Activated CD8-positive, alpha-beta memory T cell treated with anti-CD3 and anti-CD28 coated beads for 24 hours (primary cell): Measurements from ENCODE around the gene CDSN.
"Not testable (repeated sequence)": the region's sequence is repeated elsewhere in the genome, so short reads cannot be mapped to it uniquely, and the experiment has no call there.

Source experiments
- DNase-seq: peaks from one replicate; pipeline ENCODE4 v3.0.0-alpha.2; 2020

The CDSN gene, protein sequence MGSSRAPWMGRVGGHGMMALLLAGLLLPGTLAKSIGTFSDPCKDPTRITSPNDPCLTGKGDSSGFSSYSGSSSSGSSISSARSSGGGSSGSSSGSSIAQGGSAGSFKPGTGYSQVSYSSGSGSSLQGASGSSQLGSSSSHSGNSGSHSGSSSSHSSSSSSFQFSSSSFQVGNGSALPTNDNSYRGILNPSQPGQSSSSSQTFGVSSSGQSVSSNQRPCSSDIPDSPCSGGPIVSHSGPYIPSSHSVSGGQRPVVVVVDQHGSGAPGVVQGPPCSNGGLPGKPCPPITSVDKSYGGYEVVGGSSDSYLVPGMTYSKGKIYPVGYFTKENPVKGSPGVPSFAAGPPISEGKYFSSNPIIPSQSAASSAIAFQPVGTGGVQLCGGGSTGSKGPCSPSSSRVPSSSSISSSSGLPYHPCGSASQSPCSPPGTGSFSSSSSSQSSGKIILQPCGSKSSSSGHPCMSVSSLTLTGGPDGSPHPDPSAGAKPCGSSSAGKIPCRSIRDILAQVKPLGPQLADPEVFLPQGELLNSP

DNA sequence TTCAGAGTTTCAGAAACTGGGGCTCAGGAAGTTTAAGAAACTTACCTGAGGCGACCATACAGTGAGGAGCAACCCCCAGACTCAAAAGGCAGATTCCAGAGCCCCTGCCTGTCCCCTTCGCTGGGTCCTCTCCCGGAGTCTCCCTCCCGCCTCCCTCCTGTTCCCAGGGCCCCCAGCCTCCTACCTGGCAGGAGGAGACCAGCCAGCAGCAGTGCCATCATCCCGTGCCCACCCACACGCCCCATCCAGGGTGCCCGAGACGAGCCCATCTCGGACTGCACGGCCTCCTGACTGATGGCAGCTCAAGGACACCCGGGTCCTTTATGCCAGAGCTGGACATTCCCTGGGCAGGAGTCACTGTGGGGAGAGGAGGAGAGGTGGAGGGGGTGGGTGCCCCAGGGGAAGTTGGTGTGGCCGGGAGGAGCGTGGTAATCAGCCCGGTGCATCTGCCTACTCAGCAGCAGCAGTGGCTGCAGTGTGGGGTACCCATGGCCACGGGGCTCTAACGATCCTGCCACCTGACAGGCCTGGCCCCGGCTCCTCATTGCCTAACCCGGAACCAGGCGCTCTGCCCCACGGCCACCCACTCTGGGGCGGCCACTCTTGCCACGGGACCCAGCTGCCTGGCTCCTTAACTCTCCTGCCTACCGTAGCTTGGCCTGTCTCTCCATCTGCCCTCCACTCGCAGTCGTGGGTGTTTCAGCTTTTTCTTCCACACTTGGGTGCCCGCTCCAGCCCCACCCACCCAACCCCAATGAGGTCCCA, at the start of gene CDSN:
Gene CDSN (minus strand): TSS at position 296 of the 765 bp plus-strand sequence. CDS start 27 bp downstream, at position 269.
- no peak for DNase-seq

DNA sequence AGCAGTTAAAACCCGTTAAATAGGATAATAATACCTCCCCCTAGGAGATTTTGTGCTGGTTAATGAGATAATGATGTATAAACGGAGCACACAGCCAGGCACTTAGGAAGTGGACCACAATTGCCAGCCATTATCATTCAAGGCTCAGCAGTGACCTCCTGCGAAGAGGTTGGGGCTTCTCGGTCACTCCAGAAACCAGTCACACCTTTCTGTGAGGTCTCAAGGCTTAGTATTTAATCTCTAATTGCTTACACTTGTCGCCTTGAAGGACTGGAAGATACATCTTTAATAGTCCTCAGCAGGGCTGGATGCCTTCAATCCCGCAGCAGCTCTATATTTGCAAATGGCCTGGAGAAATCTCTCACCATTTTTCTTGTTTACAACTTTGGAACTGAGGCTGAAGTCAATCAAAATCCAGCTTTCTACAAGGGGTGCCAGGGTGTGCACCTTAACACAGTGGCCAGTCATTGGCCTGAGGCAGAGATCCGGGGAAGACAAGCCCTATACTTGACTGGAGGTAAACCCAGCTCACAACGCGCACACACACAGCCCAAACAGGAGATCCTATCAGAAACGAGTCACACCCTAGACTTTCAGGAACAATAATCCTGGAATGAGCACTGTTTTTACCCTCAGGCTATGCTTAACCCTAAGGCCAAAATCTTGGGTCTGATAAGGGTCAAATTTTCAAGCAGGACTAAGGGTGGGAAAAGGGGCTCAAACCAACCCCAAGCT, 49.0 kb upstream of the CDSN start:
- no peak for DNase-seq

DNA sequence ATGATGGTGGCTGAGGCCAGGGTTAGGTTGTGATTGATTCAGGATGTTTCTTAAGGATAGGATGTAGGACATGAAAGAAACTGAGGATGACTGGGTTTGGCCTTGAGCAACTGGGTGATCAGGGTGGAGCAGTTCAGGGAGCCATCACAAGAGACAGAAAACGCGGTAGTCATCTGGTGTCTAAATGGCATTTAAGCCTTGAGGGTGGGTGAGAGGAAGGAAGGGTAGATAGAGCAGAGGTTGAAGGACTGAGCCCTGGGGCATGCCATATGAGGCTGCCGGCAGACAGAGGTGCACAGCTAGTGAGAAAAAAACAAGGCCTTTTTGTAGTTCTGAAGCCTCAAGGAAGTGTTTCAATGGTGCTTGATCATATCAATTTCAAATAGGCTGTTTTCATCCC, 48.4 kb upstream of the CDSN start:
- no peak for DNase-seq

DNA sequence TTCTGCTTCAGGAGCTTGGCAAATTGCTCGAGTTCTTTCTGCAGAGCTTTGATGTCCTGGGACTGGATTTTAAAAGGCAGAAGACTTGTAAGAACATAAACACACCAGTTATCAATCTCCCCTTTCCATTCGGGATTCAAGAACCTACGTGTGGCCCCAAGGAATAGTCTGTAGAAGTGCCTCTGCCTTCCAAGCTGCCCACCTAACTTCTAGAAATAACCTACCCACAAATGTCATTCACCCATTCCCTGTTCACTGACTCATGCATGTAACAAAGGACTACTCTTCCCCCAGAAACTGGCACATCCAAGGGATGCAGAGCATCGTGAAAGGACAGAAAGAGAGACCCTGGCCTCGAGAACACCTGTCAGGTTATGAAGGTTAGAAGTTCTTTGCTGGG, 45.7 kb upstream of the CDSN start:
- DNase-seq = no peak

DNA sequence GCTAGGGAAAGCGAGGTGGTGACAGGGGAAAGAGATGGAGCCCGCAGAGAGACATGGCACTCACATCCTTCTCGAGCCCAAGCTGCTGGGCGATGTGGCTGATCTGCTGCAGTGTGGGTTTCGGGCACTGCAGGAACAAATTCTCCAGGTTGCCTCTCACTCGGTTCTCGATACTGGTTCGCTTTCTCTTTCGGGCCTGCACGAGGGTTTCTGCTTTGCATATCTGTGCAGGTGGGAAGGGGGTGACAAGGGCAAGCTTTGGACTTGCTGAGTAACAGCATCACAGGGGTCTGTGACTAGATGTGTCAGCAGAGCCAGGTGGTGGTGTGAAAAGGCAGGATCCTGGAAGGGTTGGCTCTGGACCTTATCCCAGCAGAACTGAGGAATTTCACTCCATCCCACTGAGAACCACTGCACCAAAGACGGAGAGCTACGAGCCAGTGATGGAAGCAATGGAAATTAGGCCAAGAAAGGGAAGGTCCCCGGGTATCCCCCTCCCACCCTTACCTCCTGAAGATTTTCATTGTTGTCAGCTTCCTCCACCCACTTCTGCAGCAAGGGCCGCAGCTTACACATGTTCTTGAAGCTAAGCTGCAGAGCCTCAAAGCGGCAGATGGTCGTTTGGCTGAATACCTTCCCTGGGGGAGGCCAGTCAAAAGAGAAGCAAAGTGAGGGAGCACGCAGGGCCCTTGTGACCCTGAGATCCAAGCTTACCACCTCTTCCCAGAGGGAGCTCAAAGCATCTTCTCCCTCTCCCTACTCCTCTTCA, 45.0 kb upstream of the CDSN start:
- not testable (repeated sequence) for DNase-seq

DNA sequence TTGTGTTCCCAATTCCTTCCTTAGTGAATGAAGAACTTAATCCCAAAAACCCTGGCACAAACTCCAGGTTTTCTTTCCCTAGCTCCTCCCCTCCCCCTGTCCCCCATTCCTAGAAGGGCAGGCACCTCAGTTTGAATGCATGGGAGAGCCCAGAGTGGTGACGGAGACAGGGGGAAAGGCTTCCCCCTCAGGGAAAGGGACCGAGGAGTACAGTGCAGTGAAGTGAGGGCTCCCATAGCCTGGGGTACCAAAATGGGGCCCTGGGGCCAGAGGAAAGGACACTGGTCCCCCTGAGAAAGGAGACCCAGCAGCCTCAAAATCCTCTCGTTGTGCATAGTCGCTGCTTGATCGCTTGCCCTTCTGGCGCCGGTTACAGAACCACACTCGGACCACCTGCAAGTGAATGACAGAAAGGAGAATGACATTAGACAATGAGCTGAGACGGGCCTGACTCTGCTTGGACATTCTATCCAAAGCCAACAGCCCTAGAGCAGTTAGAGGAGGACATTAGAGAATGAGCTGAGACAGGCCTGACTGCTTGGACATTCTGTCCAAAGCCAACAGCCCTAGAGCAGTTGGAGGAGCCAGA, 44.3 kb upstream of the CDSN start:
- not testable (repeated sequence) for DNase-seq

DNA sequence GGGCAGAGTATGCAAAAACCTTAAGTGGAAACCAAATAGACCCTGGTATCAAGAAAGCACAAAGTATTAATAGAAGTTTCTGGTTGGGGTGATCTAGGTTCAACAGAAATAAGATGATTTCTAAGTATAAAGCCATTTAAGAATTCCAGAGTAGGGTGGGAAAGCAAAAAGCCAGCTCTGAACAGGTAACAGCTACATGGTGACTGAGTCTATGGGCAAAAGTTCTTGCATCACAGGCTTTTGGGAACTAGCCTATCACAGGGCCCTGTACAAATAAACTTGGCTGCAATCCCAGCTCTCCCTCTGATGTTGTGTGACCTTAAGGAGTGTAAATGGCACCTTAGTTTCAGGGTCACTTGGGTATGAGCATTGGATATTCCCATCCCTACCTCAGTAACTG, 43.7 kb upstream of the CDSN start:
- no peak for DNase-seq

DNA sequence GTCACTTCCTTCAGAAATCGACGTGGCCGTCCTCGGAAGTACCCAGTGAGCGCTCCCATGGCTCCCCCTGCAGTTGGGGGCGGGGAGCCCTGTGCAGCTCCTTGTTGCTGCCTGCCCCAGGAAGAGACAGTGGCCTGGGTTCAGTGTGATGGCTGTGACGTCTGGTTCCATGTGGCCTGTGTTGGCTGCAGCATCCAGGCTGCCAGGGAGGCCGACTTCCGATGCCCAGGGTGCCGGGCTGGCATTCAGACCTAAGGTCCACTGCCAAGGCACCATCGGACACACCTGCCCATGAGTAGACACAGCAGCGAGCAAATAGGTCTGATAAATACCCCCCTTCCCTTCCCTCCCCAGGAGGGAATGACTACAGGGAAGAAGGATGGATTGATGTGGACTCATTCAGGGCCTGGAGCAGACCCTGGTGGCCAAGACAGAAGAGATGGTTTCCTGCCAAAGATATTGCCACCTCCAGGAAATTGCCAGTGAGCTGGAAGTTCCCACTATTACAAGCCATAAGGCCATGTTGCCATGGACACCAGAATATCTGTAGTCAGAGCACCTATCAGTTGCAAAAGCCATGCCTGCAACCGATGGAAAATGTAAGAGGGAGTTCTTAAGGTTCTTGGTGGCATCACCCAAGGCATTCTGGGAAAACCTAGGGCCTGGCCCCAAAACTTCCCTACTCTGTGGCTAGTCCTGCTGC, 42.4 kb upstream of the CDSN start:
- no peak for DNase-seq

DNA sequence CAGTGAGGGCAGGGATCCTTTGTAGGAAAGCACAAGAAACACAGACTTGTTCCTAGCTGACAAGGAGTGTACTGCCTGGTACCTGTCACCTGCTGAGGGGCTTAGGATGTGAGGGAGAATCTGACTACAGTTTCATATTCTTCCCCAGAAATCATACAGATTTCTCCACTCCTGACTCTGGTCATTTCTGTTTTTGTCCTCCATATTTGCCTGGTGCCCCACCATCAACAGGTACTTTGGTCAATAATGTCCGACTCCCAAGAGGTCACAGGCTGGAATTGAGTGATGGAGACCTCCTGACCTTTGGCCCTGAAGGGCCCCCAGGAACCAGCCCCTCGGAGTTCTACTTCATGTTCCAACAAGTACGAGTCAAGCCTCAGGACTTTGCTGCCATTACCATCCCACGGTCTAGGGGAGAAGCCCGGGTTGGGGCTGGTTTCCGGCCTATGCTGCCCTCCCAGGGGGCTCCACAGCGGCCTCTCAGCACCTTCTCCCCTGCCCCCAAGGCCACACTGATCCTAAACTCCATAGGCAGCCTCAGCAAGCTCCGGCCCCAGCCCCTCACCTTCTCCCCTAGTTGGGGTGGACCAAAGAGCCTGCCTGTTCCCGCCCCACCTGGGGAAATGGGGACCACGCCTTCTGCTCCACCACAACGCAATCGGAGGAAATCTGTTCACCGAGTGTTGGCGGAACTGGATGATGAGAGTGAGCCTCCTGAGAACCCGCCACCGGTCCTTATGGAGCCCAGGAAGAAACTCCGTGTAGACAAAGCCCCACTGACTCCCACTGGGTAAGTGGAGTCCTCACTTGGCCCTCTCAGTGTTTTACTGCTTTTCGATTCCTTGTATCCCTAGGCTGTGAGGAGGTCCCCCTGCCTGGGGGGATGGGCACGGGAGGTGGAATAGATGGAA, 41.2 kb upstream of the CDSN start:
- no peak for DNase-seq

DNA sequence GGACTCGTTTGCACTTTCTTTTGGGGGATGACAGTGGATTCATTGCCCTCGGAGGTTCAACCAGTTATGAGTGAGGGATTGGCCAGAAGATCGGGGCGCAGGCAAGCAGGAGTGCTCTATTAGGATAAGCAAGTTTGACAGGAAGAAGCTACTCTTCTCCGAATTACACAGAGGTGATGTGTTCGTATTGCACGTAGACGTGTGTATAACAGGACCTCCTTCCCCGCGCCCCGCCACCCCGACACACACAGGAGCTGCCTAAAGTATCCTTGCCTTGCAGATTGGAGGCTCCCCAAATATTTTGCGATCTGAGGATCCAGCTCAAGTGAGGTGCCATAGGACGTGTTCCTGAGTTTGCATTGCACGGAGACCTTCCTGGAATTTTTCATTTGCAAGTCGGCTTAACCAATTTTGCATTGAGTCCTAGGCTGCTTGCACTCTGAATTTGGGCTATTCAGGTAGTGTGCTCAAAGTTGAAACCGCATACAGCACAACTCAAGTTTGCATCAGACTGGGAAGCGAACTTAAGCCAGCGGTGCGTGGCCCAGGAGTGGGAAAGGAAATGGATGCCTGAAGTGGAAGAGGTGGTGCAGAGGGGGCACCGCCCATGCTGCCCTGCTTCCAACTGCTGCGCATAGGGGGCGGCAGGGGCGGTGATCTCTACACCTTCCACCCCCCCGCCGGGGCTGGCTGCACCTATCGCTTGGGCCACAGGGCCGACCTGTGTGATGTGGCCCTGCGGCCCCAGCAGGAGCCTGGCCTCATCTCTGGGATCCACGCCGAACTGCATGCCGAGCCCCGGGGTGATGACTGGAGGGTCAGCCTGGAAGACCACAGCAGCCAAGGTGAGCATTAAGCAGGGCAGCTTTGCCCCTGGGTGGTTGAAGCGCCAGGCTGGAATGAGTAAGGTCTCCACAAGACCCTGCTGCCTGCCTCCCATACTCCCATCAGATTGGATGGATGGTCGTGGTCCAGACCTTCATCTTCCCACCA, 38.9 kb upstream of the CDSN start:
- DNase-seq = peak; percentile 67

DNA sequence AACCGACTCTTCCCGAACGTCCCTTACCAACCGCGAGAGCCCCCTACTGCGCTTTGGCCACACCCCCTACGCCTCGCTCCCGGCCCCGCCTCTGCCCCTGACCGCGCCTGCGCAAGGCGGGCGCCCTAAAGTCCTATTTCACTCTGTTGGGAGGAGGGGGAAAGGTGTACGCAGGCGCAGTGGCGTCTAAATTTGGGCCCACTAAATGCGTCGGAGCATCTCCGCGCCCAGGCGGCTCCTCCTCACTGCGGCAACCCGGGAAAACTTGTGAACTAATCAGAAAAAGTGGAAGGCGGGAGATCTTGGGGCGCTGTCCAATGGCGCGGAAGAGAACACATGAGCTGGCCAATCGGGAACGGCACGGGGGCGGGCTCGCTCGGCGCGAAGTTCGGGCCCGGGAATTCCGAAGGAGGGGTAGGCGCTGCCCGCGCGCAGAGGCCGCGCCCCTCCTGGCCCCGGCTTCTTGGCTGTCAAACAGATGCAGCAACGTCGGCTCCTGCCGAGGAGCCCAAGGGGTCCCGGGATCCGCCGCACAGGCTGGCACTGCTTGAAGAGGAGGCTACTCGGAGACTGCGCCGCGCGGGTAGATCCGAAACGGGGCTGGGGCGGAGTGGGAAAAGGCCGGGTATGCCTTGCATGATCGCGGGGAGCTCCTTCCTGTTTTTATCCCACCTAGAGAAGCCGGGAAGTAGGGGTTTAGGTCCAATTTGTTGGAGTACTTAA, 38.1 kb upstream of the CDSN start, which contains the start of gene TCF19:
Gene TCF19 (plus strand): TSS at position 450 of the 723 bp plus-strand sequence. CDS start 881 bp downstream, outside the sequence.
- peak; percentile 99 for DNase-seq

DNA sequence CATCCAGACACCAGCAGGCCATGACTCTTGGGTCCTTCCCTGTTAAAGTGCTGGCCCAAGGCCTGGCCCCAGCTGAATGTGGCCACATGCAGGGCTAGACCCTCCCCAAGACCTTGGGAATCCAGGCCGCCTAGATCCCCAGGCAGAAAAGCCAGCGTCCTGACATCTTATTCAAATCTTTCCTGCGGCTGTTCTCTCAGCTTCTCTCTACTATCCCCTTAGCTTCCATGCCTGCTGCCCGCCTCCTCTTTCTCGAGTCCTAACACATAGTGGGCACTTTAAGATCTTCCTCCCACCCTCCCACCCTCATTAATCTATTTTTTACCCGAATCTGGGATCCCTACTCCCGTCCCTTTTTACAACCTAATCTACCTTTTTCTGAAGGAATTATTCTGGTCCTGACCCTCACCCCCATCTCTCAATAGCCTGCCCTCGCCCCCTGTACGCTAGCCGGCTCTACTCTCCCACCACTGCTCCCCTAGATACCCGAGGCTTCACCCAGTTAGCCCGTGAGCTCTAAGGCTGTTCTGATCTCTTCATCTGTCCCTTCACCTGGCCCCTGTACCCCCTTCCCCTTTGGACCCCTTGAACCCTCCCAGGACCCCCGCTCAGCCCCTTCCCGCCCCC, 37.4 kb upstream of the CDSN start, which contains the start of gene CCHCR1:
Gene CCHCR1 (minus strand): TSS at position 290 of the 627 bp plus-strand sequence. CDS start 202 bp downstream, at position 88.
- no peak for DNase-seq

DNA sequence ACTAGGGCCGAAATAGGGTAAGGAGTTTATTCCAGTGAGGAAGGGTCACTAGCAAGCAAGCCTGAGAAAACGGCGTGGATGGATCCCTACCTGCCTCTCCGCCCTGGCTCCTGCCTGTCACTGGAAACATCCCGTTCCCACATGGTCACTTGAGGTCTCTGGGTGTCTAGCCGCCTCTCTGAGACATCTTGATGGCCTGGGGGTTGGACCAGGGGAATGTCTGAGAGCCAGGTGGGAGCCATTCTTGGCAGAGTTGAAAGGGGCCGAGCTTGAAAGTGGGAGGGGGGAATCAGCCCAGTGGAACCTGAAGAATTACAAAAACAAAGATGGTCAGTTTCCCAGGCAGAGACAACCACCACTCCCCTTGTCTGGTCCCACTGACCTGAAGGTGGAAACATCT, 36.4 kb upstream of the CDSN start:
- no peak for DNase-seq

DNA sequence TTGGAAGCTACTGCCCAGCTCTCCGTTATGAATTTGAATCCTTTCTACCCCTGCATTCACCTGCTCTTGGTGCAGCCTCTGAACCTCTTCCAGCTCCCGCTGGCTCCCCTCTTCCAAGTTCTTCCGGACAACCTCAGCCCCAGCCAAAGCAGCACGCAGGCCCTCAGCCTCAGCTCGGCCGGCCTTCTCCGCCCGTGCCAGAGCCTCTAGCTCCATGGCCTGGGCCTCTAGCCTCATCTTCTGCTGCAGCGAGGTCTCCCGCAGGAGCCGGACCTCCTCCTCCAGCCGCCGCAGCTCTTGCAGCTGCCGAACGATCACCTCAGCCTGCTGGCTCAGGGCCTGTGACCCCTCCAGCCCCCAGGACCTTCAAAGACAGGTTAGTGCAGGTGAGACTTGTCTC, 34.2 kb upstream of the CDSN start:
- no peak for DNase-seq

DNA sequence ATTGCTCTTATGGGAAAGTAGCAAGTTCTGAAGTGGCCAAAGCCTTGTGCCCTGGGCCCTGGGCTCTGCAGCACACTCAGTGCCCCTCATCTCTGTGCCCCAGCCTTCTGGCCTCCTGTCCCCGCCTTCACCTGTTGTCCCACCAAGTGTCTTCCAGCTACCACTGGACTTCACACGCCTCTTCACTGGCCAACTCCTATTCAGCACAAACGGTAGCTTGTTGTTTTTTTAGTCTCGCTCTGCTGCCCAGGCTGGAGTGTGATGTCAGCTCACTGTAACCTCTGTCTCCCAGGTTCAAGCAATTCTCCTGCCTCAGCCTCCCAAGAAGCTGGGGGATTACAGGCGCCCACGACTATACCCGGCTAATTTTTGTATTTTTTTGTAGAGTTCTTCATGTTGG, 32.5 kb upstream of the CDSN start:
- DNase-seq = no peak

DNA sequence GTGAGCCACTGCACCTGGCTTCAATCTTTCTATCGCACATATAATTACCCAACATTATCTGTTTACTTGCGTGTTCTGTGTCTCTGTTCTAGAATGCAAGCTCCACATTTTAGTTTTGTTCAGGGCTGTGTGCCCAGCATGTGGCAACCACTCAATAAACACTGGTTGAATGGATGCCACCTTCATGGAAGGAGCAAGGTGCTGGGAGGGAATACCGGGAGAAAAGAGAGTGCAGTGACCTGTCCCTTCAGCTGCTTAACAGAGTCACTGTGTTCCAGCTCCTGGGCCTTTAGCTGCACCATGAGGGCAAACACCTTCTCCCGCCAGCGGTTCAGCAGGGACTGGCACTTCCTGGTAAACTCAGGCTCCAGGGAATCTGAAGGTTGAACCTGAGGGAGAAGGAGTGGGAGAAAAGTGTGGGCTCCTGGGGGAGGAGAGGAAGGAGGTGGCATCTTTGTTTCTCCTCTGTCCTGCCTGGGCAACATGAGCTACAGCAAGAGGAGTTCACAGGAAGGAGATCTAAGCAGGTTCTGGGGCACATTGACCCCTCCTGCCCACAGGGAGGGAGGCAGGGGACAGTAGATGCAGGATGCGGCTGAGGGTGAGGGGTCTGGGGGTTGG, 29.7 kb upstream of the CDSN start:
- DNase-seq = no peak

DNA sequence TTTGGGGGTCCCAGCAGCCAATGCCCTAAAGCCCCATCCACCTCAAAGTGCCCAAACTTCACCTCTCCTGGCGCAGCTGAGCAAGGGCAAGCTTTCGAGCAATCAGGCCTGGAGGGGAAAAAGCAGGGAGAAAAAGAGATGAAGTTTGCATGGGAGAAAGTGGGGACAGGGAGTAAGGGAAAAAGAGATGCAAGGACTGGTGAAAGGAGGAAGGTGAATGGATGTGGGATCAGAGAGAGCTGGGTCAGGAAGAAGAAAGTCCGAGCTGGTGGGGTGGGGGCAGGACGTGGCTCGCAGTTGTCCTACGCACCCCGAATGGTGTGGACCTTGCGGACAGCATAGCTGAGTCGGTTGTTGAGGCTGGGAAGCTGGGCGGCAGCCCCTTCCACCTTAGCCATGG, 25.1 kb upstream of the CDSN start:
- no peak for DNase-seq
